HepG2 (cell line): ENCODE results near the gene SNX3. TPM values are rescaled to one million over a fixed set of nuclear protein-coding genes. Genes with fewer than 3 reads are reported as not detected.

ENCODE experiments used
- CSRNP2 ChIP-seq: sonication (generic); formaldehyde crosslinking; conservative IDR thresholded peaks from 2 replicates; pipeline ENCODE4 v1.8.0; 2022; ENCODE audit warnings: low read depth, missing genetic modification reagents
- DMAP1 ChIP-seq: IDR thresholded peaks from 2 replicates; pipeline ENCODE4 v1.6.1; 2016
- HIC2 ChIP-seq: sonication (generic); formaldehyde crosslinking; IDR thresholded peaks from 2 replicates; pipeline ENCODE4 v1.9.0; 2022; ENCODE audit warnings: low read depth, missing genetic modification reagents
- KDM6A ChIP-seq: IDR thresholded peaks from 2 replicates; pipeline ENCODE4 v1.6.1; 2016; ENCODE audit warnings: low read depth
- MBNL3 ChIP-seq: fragments of 250-450 bp; sonication (Bioruptor Pico); conservative IDR thresholded peaks from 2 replicates; pipeline ENCODE4 v1.8.0; 2022; ENCODE audit warnings: mild to moderate bottlenecking, inconsistent platforms
- NFAT5 ChIP-seq: sonication (generic); formaldehyde crosslinking; IDR thresholded peaks from 2 replicates; pipeline ENCODE4 v1.4.0; 2020; ENCODE audit warnings: missing genetic modification reagents
- RAD51 ChIP-seq: fragments of 450-650 bp; IDR thresholded peaks from 2 replicates; pipeline ENCODE4 v1.6.1; 2016; ENCODE audit warnings: borderline replicate concordance
- STAT6 ChIP-seq: sonication (generic); formaldehyde crosslinking; IDR thresholded peaks from 2 replicates; pipeline ENCODE4 v1.4.0; 2020; ENCODE audit warnings: missing genetic modification reagents, mild to moderate bottlenecking, borderline replicate concordance
- U2AF2 ChIP-seq: fragments of 200-400 bp; formaldehyde crosslinking; IDR thresholded peaks from 2 replicates; pipeline ENCODE4 v1.6.1; 2017; ENCODE audit warnings: low read depth, mild to moderate bottlenecking, low read length
- YEATS2 ChIP-seq: sonication (generic); formaldehyde crosslinking; IDR thresholded peaks from 2 replicates; pipeline ENCODE4 v1.4.0; 2020; ENCODE audit warnings: missing genetic modification reagents, borderline replicate concordance
- ZBTB33 ChIP-seq: sonication (generic); formaldehyde crosslinking; IDR thresholded peaks from 2 replicates; pipeline ENCODE4 v1.4.0; 2020; ENCODE audit warnings: missing genetic modification reagents
- ZMAT3 ChIP-seq: sonication (generic); formaldehyde crosslinking; conservative IDR thresholded peaks from 2 replicates; pipeline ENCODE4 v1.7.0; 2021; ENCODE audit warnings: missing genetic modification reagents
- ZNF292 ChIP-seq: sonication (generic); formaldehyde crosslinking; IDR thresholded peaks from 2 replicates; pipeline ENCODE4 v1.8.1; 2022; ENCODE audit warnings: mild to moderate bottlenecking, low read depth, missing genetic modification reagents, borderline replicate concordance
- ZNF740 ChIP-seq: sonication (generic); formaldehyde crosslinking; IDR thresholded peaks from 2 replicates; pipeline ENCODE4 v1.4.0; 2020; ENCODE audit warnings: missing genetic modification reagents
- polyA plus RNA-seq, 8 experiments: library from polyadenylated mRNA; depleted of rRNA in 3 of 8; stranded (reverse) in 7 of 8; unstranded in 1 of 8; fragments of >200 nt; fragmentation: Illumina TruSeq in 4 of 8; extraction: Trizol in 4 of 8; gene quantifications; 2 replicates each; pipeline versions ENCODE4 v1.2.1 to v1.2.3, GENCODE V29; 2011 to 2016; ENCODE audit warnings: low read depth in 4 of 8, missing spikeins in 1 of 8, mixed read lengths in 1 of 8; ENCODE audit not compliant: insufficient read depth in 1 of 8
- total RNA-seq, 5 experiments: library from RNA; depleted of rRNA; stranded (reverse); fragments of >200 nt; fragmentation: Illumina TruSeq; extraction: Trizol; gene quantifications; 2 replicates each; pipeline ENCODE4 v1.2.3, GENCODE V29; 2016; ENCODE audit warnings: low read depth in 1 of 5

SNX3 gene
- total and polyA plus RNA-seq, 2 of the 13 experiments (the other 11 are each of a cell fraction or from before 2014, with no cell fraction given): 84.9 to 226 TPM

GRCh38 chr6:108260809-108261569 lies at the start of gene SNX3 (continued):
- TF ChIP-seq HIC2 (CRISPR knock-in tag): peak; percentile 47; the same call in 1 of the 2 replicates
- no peak for TF ChIP-seq KDM6A
- TF ChIP-seq ZNF292: 0 out of 2 replicates have a peak, but pooled peaks have one; percentile 40
- TF ChIP-seq RAD51: no peak
- TF ChIP-seq ZBTB33 (CRISPR knock-in tag): no peak; the same call in 1 of the 2 replicates
- TF ChIP-seq U2AF2: no peak
- TF ChIP-seq CSRNP2: no peak
- peak; percentile 61 for TF ChIP-seq DMAP1 (CRISPR knock-in tag)
- peak; percentile 37; the same call in 1 of the 2 replicates for TF ChIP-seq ZMAT3
- no peak for TF ChIP-seq ZNF740 (CRISPR knock-in tag)
- TF ChIP-seq MBNL3 (CRISPR knock-in tag): no peak
- TF ChIP-seq YEATS2 (CRISPR knock-in tag): peak; percentile 70; the same call in 1 of the 2 replicates
- TF ChIP-seq NFAT5: no peak; the same call in 1 of the 2 replicates
- no peak for TF ChIP-seq STAT6 (CRISPR knock-in tag)
